NK-92 treated with Interleukin-12 subunit alpha and Interleukin-12 subunit beta, amount 100 ng/mL, for 24 hours (cell line): ENCODE data around the gene RUNX3.

Source experiments
- DNase-seq: peaks from one replicate; lab custom pipeline; 2025; lab: John Stamatoyannopoulos, UW

Gene RUNX3

GRCh38 chr1:24963099-24963872, 33.2 kb upstream of the RUNX3 start:
- DNase-seq, result peak; percentile 65

GRCh38 chr1:24961961-24962861, 32.1 kb upstream of the RUNX3 start:
- DNase-seq, result no peak

GRCh38 chr1:24961334-24961733, 31.3 kb upstream of the RUNX3 start:
- no peak for DNase-seq

GRCh38 chr1:24960071-24960801, 30.2 kb upstream of the RUNX3 start:
- no peak for DNase-seq

GRCh38 chr1:24959623-24959975, 29.5 kb upstream of the RUNX3 start:
- no peak for DNase-seq

GRCh38 chr1:24958766-24959622, 28.9 kb upstream of the RUNX3 start:
- DNase-seq, result no peak

- no peak for DNase-seq
Observed at GRCh38 chr1:24957808-24958752, 28.0 kb upstream of the RUNX3 start.

- no peak for DNase-seq
Observed at GRCh38 chr1:24957016-24957807, 27.1 kb upstream of the RUNX3 start.

GRCh38 chr1:24955779-24956365, 25.8 kb upstream of the RUNX3 start:
- no peak for DNase-seq

GRCh38 chr1:24955161-24955560, 25.1 kb upstream of the RUNX3 start:
- DNase-seq, result peak; percentile 57

GRCh38 chr1:24954631-24955030, 24.6 kb upstream of the RUNX3 start:
- DNase-seq, result no peak

GRCh38 chr1:24954022-24954421, 23.9 kb upstream of the RUNX3 start:
- DNase-seq, result no peak

GRCh38 chr1:24952413-24952841, 22.4 kb upstream of the RUNX3 start:
- DNase-seq, result peak; percentile 57

GRCh38 chr1:24951810-24952412, 21.8 kb upstream of the RUNX3 start:
- DNase-seq, result no peak

GRCh38 chr1:24951337-24951736, 21.3 kb upstream of the RUNX3 start:
- peak; percentile 23 for DNase-seq

GRCh38 chr1:24949331-24949881, 19.3 kb upstream of the RUNX3 start:
- no peak for DNase-seq

- DNase-seq, result no peak
Observed at GRCh38 chr1:24948079-24948827, 18.2 kb upstream of the RUNX3 start.
